ENCODE data around the gene BSN.

GRCh38 chr3:49618412-49618811 is 64.1 kb downstream of the BSN start:
- TF ChIP-seq CTCF (IDR thresholded peaks at IDR 0.05) (no peak), EP300 (IDR thresholded peaks at IDR 0.05) (no peak), POLR2AphosphoS5 (IDR thresholded peaks at IDR 0.05) (no peak)

All from suprapubic skin (tissue), 4 donors.